Fibroblast of skin of scalp (primary cell): Measurements from ENCODE around the gene PLEKHG3.
"Not testable (repeated sequence)": the region's sequence is repeated elsewhere in the genome, so short reads cannot be mapped to it uniquely, and the experiment has no call there.

Experiments used
- DNase-seq: peaks from one replicate; pipeline ENCODE4 v3.0.0-alpha.2; 2013

PLEKHG3 gene

GRCh38 chr14:64688811-64689281 lies 15.4 kb upstream of the PLEKHG3 start:
- DNase-seq = no peak

GRCh38 chr14:64689289-64689688 lies 14.9 kb upstream of the PLEKHG3 start:
- DNase-seq = no peak

- not testable (repeated sequence) for DNase-seq
These were observed 13.6 kb upstream of the PLEKHG3 start for GRCh38 chr14:64690607-64691006.

- DNase-seq = no peak
These were observed 12.8 kb upstream of the PLEKHG3 start for GRCh38 chr14:64691376-64691775.

GRCh38 chr14:64692189-64692985 lies 11.8 kb upstream of the PLEKHG3 start:
- no peak for DNase-seq

- DNase-seq = no peak
These were observed 11.0 kb upstream of the PLEKHG3 start for GRCh38 chr14:64692986-64693809.

- no peak for DNase-seq
These were observed 10.4 kb upstream of the PLEKHG3 start for GRCh38 chr14:64693810-64694165.

- DNase-seq = no peak
These were observed 9.2 kb upstream of the PLEKHG3 start for GRCh38 chr14:64695071-64695470.

- no peak for DNase-seq
These were observed 7.8 kb upstream of the PLEKHG3 start for GRCh38 chr14:64696355-64696857.

- DNase-seq = no peak
These were observed 5.3 kb upstream of the PLEKHG3 start for GRCh38 chr14:64698903-64699302.

- DNase-seq = no peak
These were observed 3.9 kb upstream of the PLEKHG3 start for GRCh38 chr14:64700290-64700689.

- DNase-seq = no peak
These were observed 3.3 kb upstream of the PLEKHG3 start for GRCh38 chr14:64700894-64701293.

- DNase-seq = no peak
These were observed 2.6 kb upstream of the PLEKHG3 start for GRCh38 chr14:64701660-64702059.

- no peak for DNase-seq
These were observed 1.5 kb upstream of the PLEKHG3 start for GRCh38 chr14:64702493-64703394.

GRCh38 chr14:64703395-64704142 lies 655 bp upstream of the PLEKHG3 start:
- DNase-seq = no peak

GRCh38 chr14:64704743-64705380 lies 638 bp downstream of the PLEKHG3 start:
- DNase-seq = no peak

- DNase-seq = no peak
These were observed 1.3 kb downstream of the PLEKHG3 start for GRCh38 chr14:64705381-64706118.

GRCh38 chr14:64706119-64706592 lies 1.9 kb downstream of the PLEKHG3 start:
- DNase-seq = no peak

GRCh38 chr14:64706593-64707193 lies 2.5 kb downstream of the PLEKHG3 start:
- no peak for DNase-seq

- peak; percentile 78 for DNase-seq
These were observed 3.4 kb downstream of the PLEKHG3 start for GRCh38 chr14:64707661-64708060.
